ENCODE measurements around the gene MSGN1. TPM values are rescaled to one million over a fixed set of nuclear protein-coding genes. Genes with fewer than 3 reads are reported as not detected.

The MSGN1 gene
- total RNA-seq, 2 donors from 2014 or later: not detected

DNA sequence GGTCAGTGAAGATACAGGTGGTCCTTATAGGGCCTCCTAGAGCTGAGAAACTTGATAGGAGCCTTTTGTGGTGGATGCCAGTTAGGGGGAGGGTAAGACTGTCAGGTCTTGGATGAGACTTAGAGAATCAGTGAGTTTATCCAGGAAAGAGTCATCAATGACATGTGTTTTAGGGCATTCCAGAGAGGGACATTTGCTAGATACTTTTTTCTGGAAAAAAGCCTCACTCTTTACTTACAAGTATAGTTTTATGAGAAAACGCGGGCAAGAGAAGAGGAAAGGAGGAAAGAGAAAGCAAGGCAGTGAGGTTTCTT lies 24.5 kb upstream of the MSGN1 start:
- Histone ChIP-seq H3K4me1 (ENCODE audit: control insufficient read depth in 1 of 2, low read depth in 2 of 2) (no peaks in the 10 kb centered on the region), H3K27ac (no peak overlapping the region), H3K27me3 (replicated peaks; ENCODE audit: insufficient read depth) (no peaks in the 10 kb centered on the region), H3K4me3 (no peak overlapping the region), H3K9me3 (no peaks in the 10 kb centered on the region), H3K36me3 (no peaks in the 10 kb centered on the region)
- TF ChIP-seq CTCF (IDR thresholded peaks at IDR 0.05): no peak
- DNase-seq (ENCODE audit: low spot score): no peak
- no peak for ATAC-seq (ENCODE audit: insufficient number of reproducible peaks, low FRiP score, low read depth)

- DNase-seq (ENCODE audit: low spot score): no peak
- Histone ChIP-seq H3K27me3 (replicated peaks; ENCODE audit: insufficient read depth) (no peaks in the 10 kb centered on the region), H3K9me3 (no peaks in the 10 kb centered on the region), H3K27ac (no peak overlapping the region), H3K4me3 (no peak overlapping the region), H3K4me1 (ENCODE audit: control insufficient read depth in 1 of 2, low read depth in 2 of 2) (no peaks in the 10 kb centered on the region), H3K36me3 (no peaks in the 10 kb centered on the region)
- ATAC-seq (ENCODE audit: insufficient number of reproducible peaks, low FRiP score, low read depth): no peak
- no peak for TF ChIP-seq CTCF (IDR thresholded peaks at IDR 0.05)
Measured at GRCh38 chr2:17792515-17792914, 23.7 kb upstream of the MSGN1 start.

GRCh38 chr2:17793296-17793695 lies 23.0 kb upstream of the MSGN1 start:
- no peak overlapping the region for H3K4me3 ChIP-seq
- no peak for DNase-seq (ENCODE audit: low spot score)
- H3K4me1 ChIP-seq (ENCODE audit: control insufficient read depth in 1 of 2, low read depth in 2 of 2): no peaks in the 10 kb centered on the region
- no peak for ATAC-seq (ENCODE audit: insufficient number of reproducible peaks, low FRiP score, low read depth)
- no peaks in the 10 kb centered on the region for H3K36me3 ChIP-seq
- H3K27ac ChIP-seq: no peak overlapping the region
- no peaks in the 10 kb centered on the region for H3K27me3 ChIP-seq (replicated peaks; ENCODE audit: insufficient read depth)
- H3K9me3 ChIP-seq: no peaks in the 10 kb centered on the region
- TF ChIP-seq CTCF (IDR thresholded peaks at IDR 0.05): no peak

- no peak for TF ChIP-seq CTCF (IDR thresholded peaks at IDR 0.05)
- Histone ChIP-seq H3K27me3 (replicated peaks; ENCODE audit: insufficient read depth) (no peaks in the 10 kb centered on the region), H3K4me3 (no peak overlapping the region), H3K4me1 (ENCODE audit: control insufficient read depth in 1 of 2, low read depth in 2 of 2) (no peaks in the 10 kb centered on the region), H3K9me3 (no peaks in the 10 kb centered on the region), H3K36me3 (no peaks in the 10 kb centered on the region), H3K27ac (no peak overlapping the region)
- no peak for ATAC-seq (ENCODE audit: insufficient number of reproducible peaks, low FRiP score, low read depth)
- DNase-seq (ENCODE audit: low spot score): no peak
Measured at GRCh38 chr2:17793803-17794354, 22.4 kb upstream of the MSGN1 start.

DNA sequence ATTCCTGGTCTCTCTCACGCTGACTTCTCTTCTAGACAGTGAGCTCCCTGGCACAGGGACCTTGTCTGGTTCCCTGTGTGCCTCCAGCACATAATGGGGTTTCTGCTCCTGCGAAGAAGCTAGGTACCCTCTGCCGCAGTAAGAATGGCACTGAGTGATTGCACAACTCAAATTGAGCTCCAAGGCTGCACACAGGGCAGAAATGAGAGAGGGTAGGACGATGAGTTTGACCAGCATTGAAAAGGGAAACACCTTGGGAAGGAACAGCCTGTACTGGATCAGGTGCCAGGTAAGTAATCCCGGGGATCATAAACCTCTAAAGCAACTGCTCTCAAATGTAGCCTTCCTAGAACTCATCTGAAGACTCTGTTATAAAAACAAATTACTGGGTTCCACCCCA lies 21.0 kb upstream of the MSGN1 start:
- Histone ChIP-seq H3K27me3 (replicated peaks; ENCODE audit: insufficient read depth) (no peaks in the 10 kb centered on the region), H3K9me3 (no peaks in the 10 kb centered on the region), H3K4me3 (no peak overlapping the region), H3K36me3 (no peaks in the 10 kb centered on the region), H3K4me1 (ENCODE audit: control insufficient read depth in 1 of 2, low read depth in 2 of 2) (no peaks in the 10 kb centered on the region), H3K27ac (no peak overlapping the region)
- no peak for TF ChIP-seq CTCF (IDR thresholded peaks at IDR 0.05)
- no peak for ATAC-seq (ENCODE audit: insufficient number of reproducible peaks, low FRiP score, low read depth)
- DNase-seq (ENCODE audit: low spot score): no peak
